Muscle of back (tissue), 11 donors: ENCODE results near the gene NXN. TPM values are rescaled to one million over a fixed set of nuclear protein-coding genes. Genes with fewer than 3 reads are reported as not detected.
"Not testable (repeated sequence)": the region's sequence is repeated elsewhere in the genome, so short reads cannot be mapped to it uniquely, and the experiment has no call there.

Experiments
- DNase-seq, 3 donors: peaks; one replicate each; pipeline versions ENCODE4 v3.0.0 to v3.0.0-alpha.2; 2013
- polyA plus RNA-seq, 10 donors: library from polyadenylated mRNA; unstranded; fragments of 120-200 nt; gene quantifications; one replicate each; pipeline ENCODE4 v1.2.1, GENCODE V29; 2013; ENCODE audit not compliant: insufficient read length in 10 of 10

The NXN gene
- polyA plus RNA-seq, 10 donors = 43.5 to 70.1 (median 53.4) TPM

DNA sequence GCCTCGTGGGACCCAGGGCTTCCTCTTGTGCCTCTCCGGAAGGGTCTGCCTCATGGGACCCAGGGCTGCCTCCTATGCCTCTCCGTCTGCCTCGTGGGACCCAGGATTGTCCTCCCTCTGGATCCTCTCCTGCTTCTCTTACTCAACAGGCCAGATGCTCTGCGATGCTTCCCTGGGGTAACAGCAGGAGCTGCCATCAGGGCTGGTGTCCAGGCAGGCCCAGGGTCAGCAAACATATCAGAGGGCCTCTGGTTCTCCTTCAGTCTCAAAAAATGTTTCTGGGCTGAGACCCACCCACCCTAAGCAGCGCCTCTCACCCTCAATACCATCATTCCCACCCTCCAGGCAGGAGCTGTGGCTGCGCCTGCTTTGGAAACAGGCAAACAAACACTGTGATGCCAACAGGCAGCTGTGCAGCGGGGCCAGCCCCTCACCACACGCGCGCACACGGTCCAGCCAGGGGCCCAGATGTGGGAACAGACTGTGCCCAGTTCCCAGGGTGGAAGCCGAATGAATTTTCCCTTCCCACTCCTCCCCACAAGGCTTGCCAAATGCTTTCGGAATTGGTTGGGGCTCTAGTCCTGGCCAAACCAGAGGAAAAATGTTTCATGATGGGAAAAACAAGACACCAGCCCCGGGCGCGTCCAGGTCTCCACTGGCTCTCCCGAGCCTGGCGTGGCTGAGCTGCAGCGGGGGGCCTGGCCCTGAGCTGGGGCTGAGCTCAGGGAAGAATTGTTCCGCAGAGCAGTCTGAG lies 28.6 kb upstream of the NXN start:
- DNase-seq = peak in 2 of 3 donors; percentile 84 to 90

- no peak for DNase-seq
These were observed 27.9 kb upstream of the NXN start for GRCh38 chr17:1007310-1008007.

DNA sequence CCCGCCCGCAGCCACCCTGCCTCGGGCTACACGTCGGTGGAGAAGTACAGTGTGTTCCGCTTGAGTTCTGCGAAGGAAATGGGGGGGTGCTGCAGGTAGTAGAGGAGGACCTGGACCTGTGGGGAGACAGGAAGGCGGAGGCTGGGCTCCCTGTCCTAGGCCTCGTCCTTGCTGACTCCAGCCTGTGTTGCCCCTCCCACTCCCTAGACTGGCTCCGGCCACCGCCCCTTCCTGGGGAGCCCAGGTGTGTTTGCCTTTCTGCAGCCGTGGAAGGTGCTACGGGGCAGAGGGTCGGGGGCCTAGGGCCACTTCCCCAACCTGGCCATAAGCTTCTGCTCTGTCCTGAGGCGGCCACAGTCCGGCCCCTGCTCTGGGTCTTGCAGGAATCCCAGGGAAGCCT lies 26.5 kb upstream of the NXN start:
- DNase-seq = peak in 1 of 3 donors; percentile 23

DNA sequence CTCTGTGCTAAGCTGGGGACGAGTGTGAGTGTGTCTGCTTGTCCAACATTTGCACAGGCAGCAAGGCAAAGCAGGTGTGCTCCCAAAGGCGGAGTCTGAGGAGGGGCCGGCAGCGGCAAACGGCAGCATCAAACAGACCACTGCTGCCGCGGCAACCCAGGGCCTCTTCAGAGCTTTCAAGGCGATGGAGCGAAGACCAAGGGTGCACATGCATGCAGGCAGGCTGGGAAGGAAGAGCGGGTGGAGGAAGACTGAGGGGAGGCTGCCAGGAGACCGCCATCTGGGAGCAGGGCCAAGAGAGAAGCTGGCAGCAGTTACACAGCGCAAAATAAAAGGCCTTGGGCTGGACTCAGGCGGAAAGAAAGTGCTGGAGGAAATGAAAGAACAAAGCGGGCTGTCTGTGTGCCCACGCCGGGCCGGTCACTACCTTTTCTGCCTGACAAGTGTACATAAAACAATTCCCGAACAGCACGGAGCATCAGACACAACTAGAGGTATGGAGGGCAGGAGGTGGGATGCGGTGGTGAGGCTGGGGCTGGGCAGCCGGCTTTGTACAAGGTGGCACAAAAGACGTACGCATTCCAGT lies 25.9 kb upstream of the NXN start:
- peak in 2 of 3 donors; percentile 77 to 79 for DNase-seq

DNA sequence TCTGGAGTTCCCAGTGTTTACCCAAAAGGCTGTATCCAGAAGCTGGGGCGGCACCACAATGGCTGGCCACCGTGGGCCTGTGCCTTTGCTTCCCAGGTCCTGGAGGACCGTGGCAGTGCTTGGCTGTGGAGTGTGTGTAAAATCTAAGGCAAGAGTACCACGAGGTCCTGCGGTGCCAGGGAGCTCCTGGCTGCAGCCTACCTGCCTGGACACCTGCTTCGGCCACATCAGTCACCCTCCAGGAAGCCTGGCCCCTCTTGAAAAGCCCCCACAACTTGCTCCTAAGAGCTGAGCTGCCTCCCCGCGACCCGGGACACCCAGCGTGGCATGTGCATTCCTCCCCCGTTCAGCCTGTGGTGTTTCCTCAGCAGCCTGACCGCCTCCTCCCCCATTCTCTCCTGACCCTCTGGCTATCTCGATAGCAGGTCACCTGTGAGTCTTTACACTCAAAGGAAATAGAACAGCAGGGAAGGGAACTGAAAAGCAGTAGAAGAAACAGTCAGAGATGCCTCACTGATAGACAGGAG lies 25.3 kb upstream of the NXN start:
- DNase-seq = no peak

- peak in 1 of 3 donors; percentile 27 for DNase-seq
These were observed 24.6 kb upstream of the NXN start for GRCh38 chr17:1003972-1004768.

DNA sequence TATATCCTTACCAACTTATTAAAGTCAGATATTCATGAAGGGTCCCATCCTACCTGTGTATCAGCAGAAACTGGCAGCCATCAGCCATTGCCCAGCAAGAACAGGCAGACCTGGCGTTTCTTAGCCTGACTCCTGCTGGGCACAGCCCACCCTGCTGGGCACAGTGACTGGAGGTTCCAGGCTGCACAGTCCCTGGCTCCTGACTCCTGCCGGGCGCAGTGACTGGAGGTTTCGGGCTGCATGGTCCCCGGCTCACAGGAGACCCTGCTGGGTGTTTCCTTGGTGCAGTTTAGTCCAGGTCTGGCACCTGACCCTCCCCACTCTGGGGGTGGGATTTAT lies 24.0 kb upstream of the NXN start:
- no peak for DNase-seq

- peak in 2 of 3 donors; percentile 55 to 65 for DNase-seq
These were observed 23.4 kb upstream of the NXN start for GRCh38 chr17:1002771-1003555.

GRCh38 chr17:1002412-1002753 lies 22.8 kb upstream of the NXN start:
- peak in 1 of 3 donors; percentile 40 for DNase-seq

DNA sequence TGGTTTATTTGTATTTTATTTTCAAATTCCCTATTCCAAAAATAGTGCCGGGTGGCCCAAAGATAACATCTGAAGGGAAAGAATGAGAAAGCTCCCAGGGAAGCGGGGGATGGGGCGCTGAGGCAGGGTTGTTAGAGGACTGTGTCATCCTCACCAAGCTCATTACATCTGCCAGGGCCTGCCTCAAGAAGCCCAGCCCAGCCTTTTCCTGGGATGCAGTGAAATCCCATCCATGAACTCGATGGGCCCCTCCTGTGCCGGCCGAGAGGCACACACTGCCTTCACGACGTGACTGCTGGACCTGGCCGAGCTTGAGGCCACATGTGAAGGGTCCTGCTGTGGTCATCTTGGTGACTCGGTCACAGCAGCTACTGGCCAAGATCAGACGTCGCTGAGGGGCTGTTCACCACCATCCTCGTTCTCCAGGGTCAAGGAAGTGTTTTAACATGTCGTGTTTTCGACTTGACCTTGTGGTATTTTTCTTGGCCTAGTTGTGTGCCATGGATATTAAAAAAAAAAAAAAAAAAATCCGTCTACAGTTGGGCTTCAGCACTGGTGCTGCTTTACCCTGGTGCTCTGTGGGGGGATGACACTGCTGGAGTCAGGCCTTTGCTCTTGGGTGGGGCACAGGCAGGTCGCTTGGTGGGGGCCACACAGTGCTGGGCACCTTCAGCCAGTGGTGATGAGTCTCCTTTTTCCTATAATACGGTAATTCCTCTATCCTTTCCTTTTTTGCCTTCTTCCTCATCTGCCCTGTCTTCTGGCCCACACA lies 22.2 kb upstream of the NXN start:
- peak in 2 of 3 donors; percentile 22 to 54 for DNase-seq

DNA sequence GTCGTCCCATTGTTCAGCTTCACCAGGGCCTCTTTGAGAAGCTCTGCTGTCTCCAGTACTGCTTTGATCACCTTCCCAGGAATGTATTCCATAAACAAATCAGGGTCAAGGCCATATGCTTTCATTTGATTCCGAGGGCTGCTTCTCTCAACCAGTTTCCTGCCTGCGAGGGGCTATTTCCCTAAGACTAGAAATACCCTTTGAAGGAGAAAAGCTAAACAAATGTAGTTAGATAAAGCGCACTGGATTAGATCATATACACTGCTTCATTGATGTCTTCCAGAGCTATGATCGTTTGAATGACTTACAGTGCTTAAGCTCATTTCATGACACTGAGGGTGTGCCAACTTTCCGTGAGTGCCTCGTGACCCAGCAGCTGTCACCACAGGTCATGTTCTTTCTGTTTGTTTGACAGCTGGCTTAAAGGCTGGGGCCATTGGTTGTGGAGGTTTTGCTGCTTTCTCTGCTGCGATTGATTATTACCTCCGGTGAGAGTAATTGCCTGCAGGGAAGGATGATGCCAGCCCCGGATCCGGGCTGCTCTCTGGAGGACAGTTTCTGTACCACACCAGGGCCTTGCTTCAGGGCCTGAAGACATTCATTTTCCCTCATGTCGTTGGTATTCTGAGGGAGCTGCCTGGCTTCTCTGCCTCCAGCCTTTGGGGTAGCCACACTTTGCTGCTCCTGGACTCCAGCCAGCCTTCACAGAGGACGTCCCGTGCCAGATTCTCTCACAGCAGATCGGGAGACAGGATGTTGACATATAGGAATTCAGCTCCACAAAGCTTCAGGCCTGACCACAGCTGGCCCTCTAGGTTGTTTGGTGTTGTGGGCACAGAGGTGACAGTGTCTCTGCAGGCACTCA lies 21.3 kb upstream of the NXN start:
- peak in 2 of 3 donors; percentile 73 to 76 for DNase-seq

DNA sequence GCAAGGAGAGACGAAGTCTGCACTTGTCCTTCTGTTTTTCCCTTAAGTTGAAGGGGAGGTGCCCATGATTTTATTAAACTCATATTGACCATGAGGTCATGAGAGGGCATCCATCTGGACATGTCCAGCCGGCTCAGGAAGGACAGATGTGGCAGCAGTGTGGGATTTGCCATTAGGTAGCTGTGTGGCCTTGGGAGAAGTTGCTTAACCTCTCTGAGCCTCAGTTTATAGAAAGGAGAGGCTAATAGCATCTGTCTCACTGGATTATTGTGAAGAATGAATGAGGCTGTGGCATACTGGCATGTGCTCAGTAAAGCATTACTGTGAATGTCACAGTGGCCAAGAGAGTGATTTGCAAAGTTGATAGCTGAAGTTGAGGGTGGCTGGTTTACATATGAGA lies 18.5 kb upstream of the NXN start:
- no peak for DNase-seq

DNA sequence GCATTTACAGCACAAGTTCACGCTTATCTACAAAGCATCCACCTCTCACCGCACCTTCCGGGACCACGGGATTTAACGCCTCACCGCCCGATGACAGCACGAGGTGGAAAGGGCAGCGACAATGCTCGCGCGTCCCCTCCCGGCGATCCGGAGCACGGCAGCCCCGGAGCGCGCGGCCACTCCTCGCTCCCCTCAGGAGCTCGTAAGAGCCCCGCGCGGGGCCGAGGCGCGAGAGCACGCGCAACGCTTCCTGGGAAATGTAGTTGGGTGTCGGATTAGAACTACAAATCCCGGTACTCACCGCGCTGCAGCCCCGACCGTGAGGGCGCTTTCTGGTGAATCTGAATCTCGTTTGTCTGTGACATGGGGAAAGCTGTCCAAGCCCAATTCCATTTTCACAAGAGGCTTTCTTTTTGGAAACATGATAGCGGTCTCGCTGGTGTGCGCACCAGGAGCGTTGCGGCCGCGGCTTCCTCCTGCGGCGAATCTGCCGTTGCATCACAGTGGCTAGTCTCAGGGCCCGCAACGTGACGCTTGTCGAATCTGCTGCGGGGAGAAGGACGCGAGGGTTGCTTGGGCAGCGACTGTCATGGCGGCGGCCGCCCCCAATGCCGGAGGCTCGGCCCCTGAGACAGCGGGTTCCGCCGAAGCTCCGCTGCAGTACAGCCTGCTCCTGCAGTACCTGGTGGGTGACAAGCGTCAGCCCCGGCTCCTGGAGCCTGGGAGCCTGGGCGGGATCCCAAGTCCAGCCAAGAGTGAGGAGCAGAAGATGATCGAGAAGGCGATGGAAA lies 17.2 kb upstream of the NXN start, which contains the start of gene TIMM22:
Gene TIMM22, plus strand, starts transcription at position 576 of the 791 bp plus-strand sequence. Its CDS starts 14 bp downstream, at position 590.
- peak; percentile 98 to 99 (median 98) for DNase-seq

DNA sequence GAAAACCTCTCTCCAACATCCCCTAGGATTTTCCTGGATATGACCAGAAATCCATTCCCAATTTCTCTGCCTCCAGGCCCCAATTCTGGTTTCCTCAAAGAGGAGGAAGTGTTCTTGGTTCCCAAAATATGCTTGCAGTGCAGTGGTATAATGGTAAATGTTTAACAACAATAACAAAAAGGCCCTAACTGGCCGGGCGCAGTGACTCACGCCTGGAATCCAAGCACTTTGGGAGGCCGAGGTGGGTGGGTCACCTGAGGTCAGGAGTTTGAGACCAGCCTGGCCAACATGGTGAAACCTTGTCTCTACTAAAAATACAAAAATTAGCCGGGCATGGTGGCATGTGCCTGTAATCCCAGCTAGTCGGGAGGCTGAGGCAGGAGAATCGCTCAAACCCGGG lies 15.7 kb upstream of the NXN start:
- not testable (repeated sequence) for DNase-seq

DNA sequence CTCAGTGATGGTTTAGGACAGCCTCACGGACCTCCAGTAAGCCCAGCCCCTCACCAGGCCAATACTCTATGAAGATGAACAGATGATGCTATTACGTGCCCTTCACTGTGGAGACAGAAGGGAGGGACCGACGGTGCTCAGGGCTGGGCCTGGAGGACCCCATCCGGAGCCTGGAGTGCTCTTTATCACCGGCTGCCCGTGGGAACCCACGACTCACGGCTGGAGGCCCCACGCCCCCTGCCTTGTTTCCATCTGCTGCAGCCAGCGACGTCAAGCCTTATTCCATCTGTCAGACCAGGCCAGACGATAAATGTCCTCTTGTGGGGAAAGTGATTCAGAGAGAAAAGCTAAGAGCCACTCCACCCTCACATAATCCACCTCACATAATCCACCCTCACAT lies 13.4 kb upstream of the NXN start:
- DNase-seq = no peak

DNA sequence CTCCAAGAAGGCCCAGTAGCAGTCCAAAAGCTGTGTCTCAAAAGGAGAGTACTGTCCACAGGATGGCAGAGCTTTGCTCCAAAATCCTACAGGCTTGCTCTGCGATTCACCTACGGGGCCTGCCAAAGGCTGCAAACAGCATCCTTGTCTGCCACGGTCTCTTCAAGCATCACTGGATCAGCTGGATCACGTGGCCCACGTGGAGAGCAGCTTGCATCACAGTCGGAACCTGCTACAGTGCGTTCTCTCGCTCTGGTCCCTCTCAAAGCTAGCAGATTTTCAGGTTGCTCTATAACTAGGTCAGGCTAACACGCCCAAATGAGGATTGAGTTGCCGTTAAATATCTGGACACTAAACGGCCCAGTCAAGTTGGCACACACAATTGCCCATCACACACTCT lies 9.0 kb upstream of the NXN start:
- no peak for DNase-seq

GRCh38 chr17:987931-988330 lies 8.4 kb upstream of the NXN start:
- no peak for DNase-seq

DNA sequence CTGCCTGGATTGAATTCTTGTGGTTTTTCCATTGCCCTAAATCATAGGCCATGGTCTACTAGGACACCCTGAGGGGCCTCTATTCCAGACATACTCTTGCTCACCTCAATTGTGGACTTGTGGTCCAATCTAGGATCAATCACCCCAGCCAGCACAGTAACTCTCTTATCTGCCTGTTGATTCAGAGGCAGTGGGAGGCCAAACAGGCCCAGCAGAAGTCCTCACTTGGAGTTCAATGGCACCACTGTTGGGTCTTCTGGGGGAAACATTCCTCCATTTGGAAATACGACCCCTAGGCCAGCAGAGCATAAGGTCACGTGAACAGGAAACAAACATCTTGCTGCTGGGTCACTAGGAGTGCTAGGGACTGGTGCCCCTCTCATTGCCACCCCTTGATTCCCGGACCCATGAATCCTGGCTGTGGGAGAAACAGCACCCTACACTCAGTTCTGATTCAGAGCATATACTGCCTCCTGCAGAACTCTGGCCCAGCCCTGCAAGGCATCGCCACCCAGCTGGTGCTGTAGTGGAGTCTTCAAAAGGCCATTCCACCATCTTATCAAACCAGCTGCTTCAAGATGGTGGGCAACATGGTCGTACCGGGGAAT lies 6.8 kb upstream of the NXN start:
- DNase-seq = no peak
